Putamen (tissue), 1 donor: ENCODE measurements around the gene TMEM120A.

ENCODE experiments used
- DNase-seq: peaks from one replicate; pipeline ENCODE4 v3.0.0-alpha.2; 2016; ENCODE audit warnings: low spot score

Gene TMEM120A

DNA sequence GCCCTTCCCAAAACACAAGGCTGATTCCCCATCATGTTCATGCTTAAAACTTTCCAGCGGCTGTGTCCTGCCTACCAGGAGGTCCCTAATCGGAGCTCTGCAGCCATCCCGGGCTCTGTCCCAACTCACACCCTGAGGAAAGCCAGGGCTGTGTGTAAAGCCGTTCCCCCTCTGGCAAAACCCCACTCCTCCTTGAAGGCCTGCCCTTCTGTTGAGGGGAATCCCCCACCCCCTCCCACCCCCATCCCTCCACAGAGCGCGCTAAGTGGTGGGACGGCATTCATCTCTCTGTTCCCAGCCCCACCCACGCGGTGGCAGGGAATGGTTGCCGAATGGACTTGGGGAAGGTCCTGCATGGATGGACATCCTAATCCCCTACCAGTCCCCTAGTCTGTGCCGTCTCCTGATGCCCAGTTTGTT is 667 bp upstream of the TMEM120A start:
- no peak for DNase-seq

- DNase-seq, result no peak
These were observed 557 bp downstream of the TMEM120A start for GRCh38 chr7:75993689-75994387.

DNA sequence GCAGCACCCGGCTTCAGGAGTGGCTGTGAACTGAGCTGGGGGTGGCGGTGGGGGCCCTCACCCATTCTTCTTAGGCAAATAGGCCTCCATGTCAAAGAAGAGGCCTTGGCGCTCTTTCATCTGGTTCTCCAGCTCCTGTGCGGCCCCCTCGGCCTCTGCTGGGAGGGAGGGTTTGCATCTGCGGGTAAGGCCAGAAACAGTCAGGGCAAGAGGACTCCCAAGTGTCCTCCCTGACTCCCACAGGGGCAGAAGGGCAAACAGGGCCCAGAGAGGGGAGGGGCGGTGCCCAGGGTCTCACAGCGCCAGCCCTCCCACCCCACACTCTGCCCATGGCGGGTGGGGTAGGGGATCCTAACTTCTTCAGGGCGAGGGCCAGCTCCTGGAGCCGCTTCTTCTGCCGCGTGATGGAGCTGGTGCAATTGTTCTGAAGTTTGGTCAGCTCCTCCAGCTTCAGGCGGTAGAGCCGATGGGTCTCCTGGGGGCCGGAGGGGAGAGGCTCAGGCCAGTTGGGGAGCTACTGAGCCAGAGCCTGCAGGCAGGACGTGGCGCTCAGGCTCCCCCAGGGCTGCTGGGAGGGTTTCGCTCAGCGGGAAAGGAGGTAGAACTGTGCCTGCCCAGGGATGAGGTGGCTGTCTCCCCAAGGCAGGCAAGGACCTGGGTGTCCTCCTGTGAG is 2.2 kb downstream of the TMEM120A start:
- DNase-seq, result no peak

DNA sequence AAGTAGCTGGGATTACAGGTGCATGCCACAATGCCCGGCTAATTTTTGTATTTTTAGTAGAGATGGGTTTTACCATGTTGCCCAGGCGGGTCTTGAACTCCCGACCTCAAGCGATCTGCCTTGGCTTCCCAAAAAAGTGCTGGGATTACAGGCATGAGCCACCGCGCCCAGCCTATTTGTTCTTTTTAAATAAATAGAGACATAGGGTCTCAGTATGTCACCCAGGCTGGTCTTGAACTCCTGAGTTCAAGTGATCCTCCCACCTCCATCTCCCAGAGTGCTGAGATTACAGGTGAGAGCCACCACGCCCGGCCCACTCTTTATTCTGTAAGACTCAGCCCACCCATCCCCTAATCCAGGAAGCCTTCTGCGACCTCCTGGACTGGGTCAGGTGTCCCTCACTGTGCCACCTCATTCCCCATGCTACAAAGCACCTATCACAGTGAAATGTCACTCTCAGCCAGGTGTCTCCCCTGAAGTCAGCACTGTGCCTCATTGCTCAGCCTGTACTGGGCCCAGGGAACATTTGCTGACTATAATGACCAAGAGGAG is 2.8 kb downstream of the TMEM120A start:
- no peak for DNase-seq

DNA sequence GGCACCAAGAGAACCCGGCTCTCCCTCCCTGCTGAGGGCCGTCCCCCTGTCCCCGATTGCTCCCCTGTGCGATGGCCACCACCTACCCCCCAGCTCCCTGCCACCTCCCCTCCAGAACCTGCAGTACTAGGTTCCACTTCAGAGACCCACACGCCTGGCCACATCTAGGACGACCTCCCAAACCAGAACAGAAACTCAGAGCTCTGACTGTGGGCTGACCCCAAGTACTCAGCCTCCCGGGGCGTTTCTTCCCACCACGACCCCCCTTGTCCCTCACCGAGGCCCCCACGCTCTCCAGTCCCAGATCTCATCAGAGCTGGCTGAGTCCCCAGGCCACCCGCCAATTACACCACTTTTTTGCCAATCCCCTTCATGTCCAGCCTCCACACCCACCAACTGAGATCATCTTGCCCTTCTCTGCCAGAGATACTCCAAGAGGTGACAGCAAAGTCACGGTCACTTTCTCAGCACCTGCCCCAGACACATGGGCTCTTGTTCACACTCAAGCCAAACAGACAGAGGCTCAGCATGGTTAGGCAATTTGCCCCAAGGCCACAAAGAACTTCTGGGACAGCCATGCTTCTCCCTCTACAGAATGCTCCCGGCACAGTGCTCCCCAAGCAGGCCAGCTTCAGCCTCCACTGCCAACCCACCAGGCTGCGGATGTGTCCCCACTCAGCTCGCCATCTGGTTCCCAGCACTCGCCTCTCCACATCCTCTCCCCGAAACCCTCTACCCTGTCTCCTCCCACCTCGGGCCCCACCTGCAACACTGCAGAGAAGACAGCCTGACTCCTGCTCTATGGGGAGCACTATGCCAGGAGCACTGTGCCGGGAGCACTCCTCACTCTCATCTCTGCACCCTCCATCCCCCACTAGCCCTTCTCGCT is 4.7 kb downstream of the TMEM120A start:
- DNase-seq, result no peak

DNA sequence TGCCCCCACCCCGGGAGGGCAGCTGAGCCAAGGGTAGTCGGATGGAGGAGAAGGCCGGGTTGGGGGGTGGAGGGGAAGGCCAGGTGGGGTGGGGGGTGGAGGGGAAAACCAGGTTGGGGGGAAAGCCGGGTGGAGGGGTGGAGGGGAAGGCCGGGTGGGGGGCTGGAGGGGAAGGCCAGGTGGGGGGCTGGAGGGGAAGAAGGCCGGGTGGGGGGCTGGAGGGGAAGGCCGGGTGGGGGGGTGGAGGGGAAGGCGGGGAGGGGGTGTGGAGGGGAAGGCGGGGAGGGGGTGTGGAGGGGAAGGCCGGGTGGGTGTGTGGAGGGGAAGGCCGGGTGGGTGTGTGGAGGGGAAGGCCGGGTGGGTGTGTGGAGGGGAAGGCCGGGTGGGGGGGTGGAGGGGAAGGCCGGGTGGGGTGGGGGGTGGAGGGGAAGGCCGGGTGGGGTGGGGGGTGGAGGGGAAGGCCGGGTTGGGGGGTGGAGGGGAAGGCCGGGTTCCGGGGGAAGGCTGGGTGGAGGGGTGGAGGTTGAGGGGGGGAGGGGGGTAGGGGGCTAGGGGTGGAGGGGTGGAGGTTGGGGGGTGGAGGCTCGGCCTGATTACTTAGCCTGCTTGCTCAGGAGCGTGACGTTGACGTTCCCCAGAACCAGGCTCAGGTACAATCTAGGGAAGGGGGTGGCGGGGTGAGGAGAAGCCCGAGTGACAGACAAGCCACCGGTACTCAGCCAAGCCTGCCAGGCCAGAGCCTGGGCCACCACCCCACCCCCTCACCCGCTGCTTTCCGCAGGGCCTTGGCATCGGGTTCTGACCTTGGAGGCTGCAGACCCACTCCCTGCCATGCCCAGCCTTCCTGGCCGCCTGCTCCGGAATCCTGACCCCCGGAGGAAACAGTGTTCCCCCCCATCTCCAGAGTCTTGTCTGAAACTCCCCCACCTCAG is 5.6 kb downstream of the TMEM120A start:
- no peak for DNase-seq

DNA sequence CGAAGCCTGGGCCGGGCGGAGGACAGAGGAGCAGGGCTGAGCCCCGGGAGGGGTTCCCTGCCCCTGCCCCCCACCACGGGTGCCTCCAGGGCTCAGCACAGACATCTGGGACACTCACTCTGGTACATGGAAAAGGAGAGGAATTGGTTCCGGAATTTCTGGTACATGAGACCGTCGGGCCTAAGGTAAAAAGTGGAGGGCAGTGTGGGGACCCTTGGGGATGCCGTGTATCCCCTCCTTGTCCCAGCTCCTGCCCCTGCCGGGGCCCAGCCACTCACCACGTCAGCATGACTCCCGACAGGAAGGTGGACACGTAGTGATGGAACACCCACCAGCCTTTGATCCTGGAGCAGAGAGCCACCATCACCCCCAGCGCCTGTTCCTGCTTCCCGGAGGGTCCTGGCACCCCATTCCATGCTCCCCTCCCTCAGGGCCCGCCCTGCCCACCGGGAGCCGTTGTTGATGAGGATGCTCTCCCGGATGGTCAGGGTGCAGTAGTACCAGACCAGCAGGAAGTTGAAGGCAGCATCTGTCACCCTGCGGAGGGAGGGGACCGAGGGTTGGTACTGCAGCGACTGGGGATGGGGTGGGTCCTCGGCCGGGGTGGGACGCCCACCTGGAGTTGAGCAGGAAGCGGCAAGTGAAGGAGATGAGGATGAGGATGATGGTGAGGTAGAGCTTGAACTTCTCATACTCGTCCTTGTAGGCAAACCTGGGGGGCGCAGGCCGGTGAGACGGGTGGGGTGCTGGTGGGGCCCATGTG is 6.4 kb downstream of the TMEM120A start:
- no peak for DNase-seq

- no peak for DNase-seq
These were observed 7.2 kb downstream of the TMEM120A start for GRCh38 chr7:75987026-75987804.

DNA sequence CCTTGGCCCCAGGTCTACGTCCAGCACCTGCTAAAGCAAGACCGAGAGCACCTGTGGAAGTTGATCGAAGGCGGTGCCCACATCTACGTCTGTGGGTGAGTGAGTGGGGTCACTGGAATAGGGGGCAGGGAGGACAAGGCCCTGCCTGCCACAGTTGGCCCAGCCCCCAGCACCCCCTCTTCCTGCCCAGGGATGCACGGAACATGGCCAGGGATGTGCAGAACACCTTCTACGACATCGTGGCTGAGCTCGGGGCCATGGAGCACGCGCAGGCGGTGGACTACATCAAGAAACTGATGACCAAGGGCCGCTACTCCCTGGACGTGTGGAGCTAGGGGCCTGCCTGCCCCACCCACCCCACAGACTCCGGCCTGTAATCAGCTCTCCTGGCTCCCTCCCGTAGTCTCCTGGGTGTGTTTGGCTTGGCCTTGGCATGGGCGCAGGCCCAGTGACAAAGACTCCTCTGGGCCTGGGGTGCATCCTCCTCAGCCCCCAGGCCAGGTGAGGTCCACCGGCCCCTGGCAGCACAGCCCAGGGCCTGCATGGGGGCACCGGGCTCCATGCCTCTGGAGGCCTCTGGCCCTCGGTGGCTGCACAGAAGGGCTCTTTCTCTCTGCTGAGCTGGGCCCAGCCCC is 8.1 kb downstream of the TMEM120A start:
- no peak for DNase-seq

DNA sequence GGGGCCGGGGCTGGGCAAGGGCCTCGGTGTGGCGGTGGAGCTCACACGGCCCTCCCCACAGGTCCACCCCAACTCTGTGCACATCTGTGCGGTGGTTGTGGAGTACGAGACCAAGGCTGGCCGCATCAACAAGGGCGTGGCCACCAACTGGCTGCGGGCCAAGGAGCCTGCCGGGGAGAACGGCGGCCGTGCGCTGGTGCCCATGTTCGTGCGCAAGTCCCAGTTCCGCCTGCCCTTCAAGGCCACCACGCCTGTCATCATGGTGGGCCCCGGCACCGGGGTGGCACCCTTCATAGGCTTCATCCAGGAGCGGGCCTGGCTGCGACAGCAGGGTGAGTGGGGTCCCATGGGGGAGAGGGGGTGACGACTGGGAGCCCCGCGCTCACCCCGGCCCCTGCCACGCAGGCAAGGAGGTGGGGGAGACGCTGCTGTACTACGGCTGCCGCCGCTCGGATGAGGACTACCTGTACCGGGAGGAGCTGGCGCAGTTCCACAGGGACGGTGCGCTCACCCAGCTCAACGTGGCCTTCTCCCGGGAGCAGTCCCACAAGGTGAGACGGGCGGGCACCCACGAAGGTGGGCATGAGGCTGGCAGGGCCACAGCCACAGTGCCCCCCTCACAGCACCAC is 8.8 kb downstream of the TMEM120A start:
- no peak for DNase-seq

DNA sequence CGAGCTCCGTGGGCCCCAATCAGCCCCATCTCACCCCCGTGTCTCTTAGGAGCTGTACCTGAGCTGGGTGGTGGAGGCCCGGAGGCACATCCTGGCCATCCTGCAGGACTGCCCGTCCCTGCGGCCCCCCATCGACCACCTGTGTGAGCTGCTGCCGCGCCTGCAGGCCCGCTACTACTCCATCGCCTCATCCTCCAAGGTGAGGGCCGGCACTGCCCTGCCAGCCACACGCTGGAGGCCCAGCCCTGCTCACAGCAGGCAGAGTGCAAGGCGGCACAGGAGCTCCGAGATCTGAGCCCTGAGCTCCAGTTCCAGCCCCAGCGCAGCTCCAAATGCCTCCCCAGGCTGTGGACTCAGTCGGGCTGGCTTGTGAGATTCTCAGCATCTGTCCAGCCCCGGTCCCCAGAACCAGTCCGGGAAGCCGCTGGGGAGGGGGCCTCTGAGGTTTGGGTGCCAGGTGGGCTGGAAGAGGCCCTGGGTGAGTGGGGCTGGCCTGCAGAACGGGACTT is 9.3 kb downstream of the TMEM120A start:
- no peak for DNase-seq

- DNase-seq, result no peak
These were observed 10.0 kb downstream of the TMEM120A start for GRCh38 chr7:75984130-75985008.

DNA sequence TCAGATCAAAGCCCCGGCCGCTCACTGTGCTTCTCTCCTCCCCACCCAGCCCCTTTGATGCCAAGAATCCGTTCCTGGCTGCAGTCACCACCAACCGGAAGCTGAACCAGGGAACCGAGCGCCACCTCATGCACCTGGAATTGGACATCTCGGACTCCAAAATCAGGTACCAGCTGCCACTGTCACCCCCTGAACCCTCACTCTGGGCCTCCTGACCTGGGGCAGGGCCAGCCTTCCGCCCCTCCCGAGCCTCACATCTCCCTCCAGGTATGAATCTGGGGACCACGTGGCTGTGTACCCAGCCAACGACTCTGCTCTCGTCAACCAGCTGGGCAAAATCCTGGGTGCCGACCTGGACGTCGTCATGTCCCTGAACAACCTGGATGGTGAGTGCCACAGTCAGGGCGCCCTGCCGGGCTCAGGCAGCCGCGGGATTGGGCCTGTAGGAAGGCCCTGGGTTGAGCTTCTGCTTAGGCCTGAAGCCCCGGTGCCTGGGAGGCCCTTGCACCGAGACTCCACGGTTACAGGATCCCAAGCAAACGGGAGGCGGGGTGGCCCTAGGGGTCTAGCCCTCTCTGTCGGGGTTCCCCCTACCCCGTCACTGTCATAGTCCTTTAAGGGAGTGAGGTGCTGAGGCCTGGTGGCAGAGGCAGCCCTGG is 10.8 kb downstream of the TMEM120A start:
- DNase-seq, result no peak

GRCh38 chr7:75982306-75983064 is 11.9 kb downstream of the TMEM120A start:
- DNase-seq, result no peak

GRCh38 chr7:75981453-75982305 is 12.7 kb downstream of the TMEM120A start:
- no peak for DNase-seq

DNA sequence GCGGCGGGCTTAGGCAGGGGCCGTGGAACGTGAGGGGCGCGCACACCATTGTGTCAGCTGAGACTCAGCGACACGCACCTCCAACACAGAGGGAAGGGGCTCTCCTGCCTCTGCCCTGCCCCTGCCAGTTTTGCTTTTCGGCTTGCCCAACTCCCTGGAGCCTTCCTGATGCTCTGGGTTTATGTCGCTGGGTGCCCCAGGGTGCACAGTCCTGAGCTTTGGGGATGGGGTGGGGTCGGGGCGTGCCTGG is 13.3 kb downstream of the TMEM120A start:
- no peak for DNase-seq
